Measurements from ENCODE around the gene HMCN2.
A peak's percentile ranks its signal among the peaks of the same experiment; 100 is the strongest.

Gene HMCN2

GRCh38 chr9:130458027-130458803, 192.7 kb downstream of the HMCN2 start:
- DNase-seq, result no peak

- no peak for DNase-seq
These were observed 193.2 kb downstream of the HMCN2 start for GRCh38 chr9:130458804-130459067.

- no peak for DNase-seq
These were observed 193.6 kb downstream of the HMCN2 start for GRCh38 chr9:130459151-130459550.

- DNase-seq, result no peak
These were observed 194.5 kb downstream of the HMCN2 start for GRCh38 chr9:130459941-130460669.

GRCh38 chr9:130461218-130461630, 195.7 kb downstream of the HMCN2 start:
- DNase-seq, result peak; percentile 80

- DNase-seq, result no peak
These were observed 196.2 kb downstream of the HMCN2 start for GRCh38 chr9:130461731-130462130.

GRCh38 chr9:130462685-130463540, 197.4 kb downstream of the HMCN2 start:
- DNase-seq, result no peak

- DNase-seq, result no peak
These were observed 198.5 kb downstream of the HMCN2 start for GRCh38 chr9:130463763-130464745.

- no peak for DNase-seq
These were observed 200.0 kb downstream of the HMCN2 start for GRCh38 chr9:130465383-130466096.

GRCh38 chr9:130466537-130467217, 201.1 kb downstream of the HMCN2 start:
- no peak for DNase-seq

GRCh38 chr9:130467316-130467715, 201.8 kb downstream of the HMCN2 start:
- no peak for DNase-seq

GRCh38 chr9:130468566-130468965, 203.0 kb downstream of the HMCN2 start:
- DNase-seq, result no peak

GRCh38 chr9:130470269-130470668, 204.7 kb downstream of the HMCN2 start:
- no peak for DNase-seq

GRCh38 chr9:130470950-130471349, 205.4 kb downstream of the HMCN2 start:
- DNase-seq, result no peak

- DNase-seq, result no peak
These were observed 206.0 kb downstream of the HMCN2 start for GRCh38 chr9:130471411-130472183.

GRCh38 chr9:130472184-130472705, 206.7 kb downstream of the HMCN2 start:
- no peak for DNase-seq

GRCh38 chr9:130473009-130473408, 207.4 kb downstream of the HMCN2 start:
- no peak for DNase-seq

GRCh38 chr9:130473566-130473965, 208.0 kb downstream of the HMCN2 start:
- no peak for DNase-seq

GRCh38 chr9:130474106-130474505, 208.5 kb downstream of the HMCN2 start:
- no peak for DNase-seq

GRCh38 chr9:130476151-130476730, 210.7 kb downstream of the HMCN2 start:
- DNase-seq, result no peak

All from activated CD4-positive, alpha-beta T cell treated with anti-CD3 and anti-CD28 coated beads for 48 hours (primary cell).